ENCODE data around the gene KASH5. TPM values are rescaled to one million over a fixed set of nuclear protein-coding genes. Genes with fewer than 3 reads are reported as not detected.

KASH5 gene
- total and polyA plus RNA-seq, 2 of the 13 experiments (the other 11 are each of a cell fraction or from before 2014, with no cell fraction given) = not detected

- no peak overlapping the region for H2AFZ ChIP-seq (ENCODE audit: low read length)
- H4K20me1 ChIP-seq (ENCODE audit: insufficient read depth, low read length) = no peaks in the 10 kb centered on the region
- H3K4me3 ChIP-seq (replicated peaks in 1 of 3; ENCODE audit: insufficient read depth in 1 of 3, low read depth in 2 of 3, low read length in 3 of 3) = no peak overlapping the region
- H3K79me2 ChIP-seq (ENCODE audit: insufficient read depth, low read length) = peaks cover 17% of the 10 kb centered on the region
- FAIRE-seq (no peak), DNase-seq (ENCODE audit: low spot score) (no peak), ATAC-seq (no peak)
- TSS peak; percentile 9 for BruUV-seq (replicated peaks)
- H3K9me3 ChIP-seq (ENCODE audit: low read length) = no peaks in the 10 kb centered on the region
- no peak overlapping the region for H3K27ac ChIP-seq (ENCODE audit: extremely low read length, insufficient read depth, low read length)
- H3K9ac ChIP-seq (ENCODE audit: insufficient read depth, low read depth, low read length) = no peak overlapping the region
- no peak overlapping the region for H3K4me2 ChIP-seq (ENCODE audit: low read depth, low read length)
- POLR2A ChIA-PET = no interaction called here
- intact Hi-C loops (cut with micrococcal nuclease; ENCODE audit: unreplicated experiment) (no loop called here), in situ Hi-C loops (cut with HindIII; ENCODE audit: extremely low pct_ligation_motif_present, low pct_unique_long_range_greater_than_20kb) (no loop called here)
- H3K27me3 ChIP-seq (ENCODE audit: control insufficient read depth in 1 of 2, insufficient read depth in 2 of 2, low read length in 2 of 2) = no peaks in the 10 kb centered on the region; a peak in 1 of 5 replicates
- H3K4me1 ChIP-seq (ENCODE audit: insufficient read depth, low read length) = peaks cover 32% of the 10 kb centered on the region
- TF ChIP-seq ATF4 (CRISPR knock-in tag; IDR thresholded peaks at IDR 0.05) (no peak), SIN3B (IDR thresholded peaks at IDR 0.05; ENCODE audit: low read length) (no peak), ZFP41 (CRISPR knock-in tag; IDR thresholded peaks at IDR 0.05; ENCODE audit: borderline replicate concordance) (no peak), ZNF124 (CRISPR knock-in tag; IDR thresholded peaks at IDR 0.05) (no peak), AGO1 (IDR thresholded peaks at IDR 0.05; ENCODE audit: low read depth, low read length, poor library complexity, severe bottlenecking) (no peak), ZSCAN12 (CRISPR knock-in tag; IDR thresholded peaks at IDR 0.05) (no peak), ZNF326 (CRISPR knock-in tag; IDR thresholded peaks at IDR 0.05; ENCODE audit: borderline replicate concordance) (no peak), AGO2 (optimal IDR thresholded peaks at IDR 0.05; ENCODE audit: low read depth, low read length) (no peak), HNRNPLL (IDR thresholded peaks at IDR 0.05; ENCODE audit: low read depth, low read length, poor library complexity, severe bottlenecking) (no peak), ZNF674 (CRISPR knock-in tag; IDR thresholded peaks at IDR 0.05; ENCODE audit: low read depth) (no peak), TAF15 (IDR thresholded peaks at IDR 0.05; ENCODE audit: low read depth, low read length, poor library complexity, severe bottlenecking) (no peak)
- CTCF ChIA-PET (ENCODE audit: low intra/inter-chr PET ratio, low total read pairs) = no interaction called here
- 98% methylated on average over 6 of the region's 6 CpGs for WGBS (ENCODE audit: low lambda C conversion rate)
- peaks cover 6 to 25% of the 10 kb centered on the region in 2 experiments; a peak in 3 of 5 replicates for H3K36me3 ChIP-seq (replicated peaks in 1 of 2; ENCODE audit: control insufficient read depth in 1 of 2, insufficient read depth in 2 of 2, low read length in 2 of 2)
These were observed 60.4 kb downstream of the KASH5 start for GRCh38 chr19:49448432-49448786.

Data from HepG2 (cell line).